Inferior parietal cortex (tissue), 1 donor: Measurements from ENCODE around the gene AGAP4.
"Not testable (repeated sequence)": the region's sequence is repeated elsewhere in the genome, so short reads cannot be mapped to it uniquely, and the experiment has no call there.

Source experiments
- DNase-seq: peaks from one replicate; pipeline ENCODE4 v3.0.0-alpha.2; 2016; ENCODE audit errors: extremely low spot score

The AGAP4 gene

DNA sequence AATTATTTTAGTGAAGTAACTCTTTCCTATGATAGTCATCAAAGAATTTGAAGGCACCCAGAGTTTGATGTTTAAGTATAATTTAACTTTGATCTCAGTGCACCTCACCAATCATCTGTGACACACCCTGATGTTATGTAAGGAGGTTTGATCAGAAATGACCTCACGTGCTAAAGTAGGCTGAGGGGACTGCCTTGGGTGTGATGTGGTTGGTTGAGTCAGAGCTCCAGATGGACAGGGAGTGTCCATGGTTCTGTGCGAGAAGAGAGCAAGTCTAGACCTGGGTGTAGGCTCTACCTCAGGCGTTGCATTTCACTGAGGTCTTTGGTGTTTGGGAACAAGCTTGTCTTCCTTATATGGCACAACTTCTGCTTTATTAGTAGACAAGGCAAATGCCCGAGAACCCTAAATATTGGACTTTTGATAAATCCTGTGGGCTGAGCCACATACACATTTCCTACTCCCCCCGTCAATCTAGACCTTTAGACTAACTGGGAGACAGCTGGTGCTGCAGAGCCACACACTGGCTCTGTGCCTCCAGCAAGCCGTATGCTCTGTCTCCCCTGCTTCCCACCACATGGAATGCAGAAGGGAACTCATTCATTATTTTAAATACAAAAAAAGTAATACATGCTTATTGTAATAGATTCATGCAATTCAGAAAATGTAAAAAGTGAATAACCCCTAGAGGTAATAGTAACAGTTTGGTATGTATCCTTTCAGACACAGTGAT is 56.4 kb downstream of the AGAP4 start:
- not testable (repeated sequence) for DNase-seq

DNA sequence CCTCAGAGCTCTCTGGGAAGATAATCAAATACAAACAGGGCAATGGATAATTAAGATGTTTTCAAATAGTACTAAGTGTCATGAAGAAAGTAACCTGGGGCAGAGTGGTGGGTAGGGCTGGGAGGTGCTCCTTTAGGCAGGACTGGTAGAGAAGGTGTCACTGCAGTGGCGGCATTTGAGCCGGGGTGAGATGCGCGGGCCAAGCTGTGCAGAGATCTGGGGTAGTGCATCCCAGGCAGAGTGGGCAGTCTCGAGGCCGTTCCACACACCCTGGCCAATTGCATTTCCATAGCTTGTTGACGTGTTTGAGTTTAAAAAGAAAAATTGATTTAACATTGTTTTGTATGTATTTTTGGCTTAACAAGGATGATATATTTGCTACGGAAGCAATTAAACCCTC is 57.3 kb downstream of the AGAP4 start:
- DNase-seq: not testable (repeated sequence)

DNA sequence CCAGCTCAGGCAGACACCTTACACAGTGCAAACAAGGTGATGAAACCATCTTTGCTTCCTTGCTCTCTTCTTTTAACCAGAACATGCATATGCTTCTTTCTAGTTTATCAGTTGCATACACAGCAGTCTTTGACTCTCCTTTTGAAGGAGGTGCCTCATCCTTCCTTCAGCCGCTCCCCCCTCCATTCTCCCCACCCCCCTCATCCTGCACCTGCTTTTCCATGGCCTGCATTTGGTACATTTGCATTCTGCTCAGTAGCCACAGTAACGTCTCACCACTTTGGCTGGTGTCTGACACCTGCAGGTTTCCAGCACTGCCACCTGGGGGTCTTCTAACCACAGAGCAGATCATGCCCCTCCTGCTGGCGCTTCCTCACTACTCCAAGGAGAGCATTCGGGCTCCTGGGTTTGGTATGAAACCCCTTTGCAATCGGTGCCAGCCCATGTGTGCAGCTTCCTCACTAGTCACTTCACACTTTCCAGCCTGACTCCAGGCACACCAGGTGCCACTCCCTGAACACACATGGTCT is 60.0 kb downstream of the AGAP4 start:
- not testable (repeated sequence) for DNase-seq

DNA sequence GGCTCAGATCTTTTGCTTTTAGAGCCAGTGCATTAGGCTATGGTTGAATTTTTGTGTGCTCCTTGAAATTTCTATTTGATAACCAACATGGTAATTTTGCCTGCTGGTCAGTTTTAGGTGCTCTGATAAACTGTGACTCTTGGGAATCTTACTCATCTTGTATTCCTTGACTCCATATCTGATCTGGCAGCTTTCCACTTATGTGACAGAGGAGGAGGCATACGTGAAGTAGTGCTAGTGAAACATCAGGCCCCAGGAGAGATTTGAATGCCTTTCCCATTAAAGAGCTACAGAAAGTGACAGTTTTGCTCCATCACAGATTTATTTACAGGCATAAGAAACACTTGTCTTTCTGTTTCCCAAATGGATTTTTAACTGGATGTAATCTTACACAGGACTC is 61.1 kb downstream of the AGAP4 start:
- DNase-seq: not testable (repeated sequence)
